Endodermal cell (in vitro differentiated cells): ENCODE data around the gene C1QC. TPM values are rescaled to one million over a fixed set of nuclear protein-coding genes. Genes with fewer than 3 reads are reported as not detected.

Experiments used
- DNase-seq: peaks from one replicate; pipeline ENCODE4 v3.0.0-alpha.2; 2017
- H3K27ac ChIP-seq: 2 replicates; pipeline ENCODE4 v1.5.1; 2013; ENCODE audit warnings: mild to moderate bottlenecking, low read depth, low read length, moderate library complexity
- H3K27me3 ChIP-seq: 2 replicates; pipeline ENCODE4 v1.6.1; 2013; ENCODE audit warnings: mild to moderate bottlenecking, low read length, moderate library complexity; ENCODE audit not compliant: insufficient read depth, control insufficient read depth, poor library complexity, severe bottlenecking
- H3K36me3 ChIP-seq: 2 replicates; pipeline ENCODE4 v1.7.0; 2013; ENCODE audit warnings: mild to moderate bottlenecking, low read length, moderate library complexity; ENCODE audit not compliant: control insufficient read depth, insufficient read depth
- H3K4me1 ChIP-seq: one replicate; pipeline ENCODE4 v1.7.0; 2013; ENCODE audit warnings: low read length; ENCODE audit not compliant: control insufficient read depth, insufficient read depth
- H3K4me3 ChIP-seq: 2 replicates; pipeline ENCODE4 v1.5.1; 2013; ENCODE audit warnings: mild to moderate bottlenecking, low read length, moderate library complexity
- H3K9ac ChIP-seq: 2 replicates; pipeline ENCODE4 v1.6.1; 2013; ENCODE audit warnings: mild to moderate bottlenecking, low read length, moderate library complexity; ENCODE audit not compliant: poor library complexity, severe bottlenecking; ENCODE audit errors: extremely low read depth
- H3K9me3 ChIP-seq: 2 replicates; pipeline ENCODE4 v1.6.1; 2013; ENCODE audit warnings: mild to moderate bottlenecking, low read length, moderate library complexity; ENCODE audit not compliant: control insufficient read depth
- H3K27ac Mint-ChIP-seq: 2 replicates; pipeline ENCODE4 v1.8.0; 2020; ENCODE audit warnings: mixed read lengths
- H3K27me3 Mint-ChIP-seq: 2 replicates; pipeline ENCODE4 v1.8.0; 2021; ENCODE audit warnings: mild to moderate bottlenecking, mixed read lengths; ENCODE audit not compliant: insufficient read depth
- H3K36me3 Mint-ChIP-seq: 2 replicates; pipeline ENCODE4 v1.8.0; 2020; ENCODE audit warnings: low read depth, mixed read lengths
- H3K4me1 Mint-ChIP-seq: 2 replicates; pipeline ENCODE4 v1.8.0; 2020; ENCODE audit warnings: mixed read lengths
- H3K4me3 Mint-ChIP-seq: 2 replicates; pipeline ENCODE4 v1.8.0; 2020; ENCODE audit warnings: mild to moderate bottlenecking, moderate library complexity, mixed read lengths
- H3K9me3 Mint-ChIP-seq: 2 replicates; pipeline ENCODE4 v1.8.0; 2020; ENCODE audit warnings: mild to moderate bottlenecking, mixed read lengths
- CTCF ChIP-seq: fragments of 200-600 bp; sonication (generic); conservative IDR thresholded peaks from 2 replicates; pipeline ENCODE4 v1.5.0; 2021; ENCODE audit warnings: antibody characterized with exemption, mild to moderate bottlenecking
- WGBS, 2 experiments: methylation state at CpG; one replicate each; pipeline versions ENCODE4 v1.1.5 to v1.1.7; 2013; ENCODE audit warnings: missing lambda C conversion rate in 2 of 2, mixed read lengths in 1 of 2; ENCODE audit not compliant: insufficient coverage in 1 of 2, insufficient read length in 1 of 2; 5-methylcytosine and 5-hydroxymethylcytosine counted together
- total RNA-seq, 2 donors: library from RNA; stranded (reverse); fragmentation: NEBNext Ultra II Directional in 1 of 2; extraction: Animal tissue kit (Norgen Biotek cat#: 25700) in 1 of 2; gene quantifications; 2 replicates in 1 of 2; 3 replicates in 1 of 2; pipeline ENCODE4 v1.2.1, GENCODE V29; 2021

Gene C1QC
- total RNA-seq, 2 donors from 2014 or later = not detected

- DNase-seq = no peak
- H3K36me3 Mint-ChIP-seq = no peaks in the 10 kb centered on the region
- no peak overlapping the region for H3K4me3 Mint-ChIP-seq
- no peaks in the 10 kb centered on the region for H3K4me1 Mint-ChIP-seq
- H3K27me3 Mint-ChIP-seq = peaks cover 6% of the 10 kb centered on the region
- Histone ChIP-seq H3K36me3 (no peaks in the 10 kb centered on the region), H3K27me3 (no peaks in the 10 kb centered on the region), H3K4me1 (no peaks in the 10 kb centered on the region), H3K9me3 (no peaks in the 10 kb centered on the region), H3K27ac (no peak overlapping the region), H3K4me3 (no peak overlapping the region), H3K9ac (no peak overlapping the region)
- 91 to 94% methylated on average over 4 to 7 of the region's 7 CpGs for WGBS, 2 experiments
- H3K9me3 Mint-ChIP-seq = no peaks in the 10 kb centered on the region
- no peak for TF ChIP-seq CTCF
- H3K27ac Mint-ChIP-seq = no peak overlapping the region
These were observed 2.5 kb downstream of the C1QC start for GRCh38 chr1:22645931-22646330.

GRCh38 chr1:22646384-22646783 lies 3.0 kb downstream of the C1QC start:
- H3K9me3 ChIP-seq = no peaks in the 10 kb centered on the region
- no peak overlapping the region for H3K4me3 ChIP-seq
- H3K9ac ChIP-seq = no peak overlapping the region
- Mint-ChIP-seq H3K27ac (no peak overlapping the region), H3K27me3 (peaks cover 6% of the 10 kb centered on the region), H3K4me1 (no peaks in the 10 kb centered on the region), H3K36me3 (no peaks in the 10 kb centered on the region), H3K4me3 (no peak overlapping the region), H3K9me3 (no peaks in the 10 kb centered on the region)
- no peaks in the 10 kb centered on the region for H3K4me1 ChIP-seq
- DNase-seq = no peak
- 29% methylated on average over 1 of the region's 1 CpG; no CpG with 5 or more reads in 1 of the 2 experiments for WGBS, 2 experiments
- H3K27me3 ChIP-seq = no peaks in the 10 kb centered on the region
- no peak for TF ChIP-seq CTCF
- no peaks in the 10 kb centered on the region for H3K36me3 ChIP-seq
- H3K27ac ChIP-seq = no peak overlapping the region

GRCh38 chr1:22650089-22650693 lies 6.8 kb downstream of the C1QC start:
- no peak overlapping the region for H3K27ac ChIP-seq
- no peak for TF ChIP-seq CTCF
- no peak overlapping the region for H3K4me3 ChIP-seq
- no peaks in the 10 kb centered on the region for H3K27me3 ChIP-seq
- WGBS, 2 experiments = 91 to 95% methylated on average over 6 to 13 of the region's 13 CpGs
- H3K9me3 ChIP-seq = no peaks in the 10 kb centered on the region
- H3K36me3 ChIP-seq = no peaks in the 10 kb centered on the region
- H3K4me1 Mint-ChIP-seq = no peaks in the 10 kb centered on the region
- H3K27me3 Mint-ChIP-seq = peaks cover 3% of the 10 kb centered on the region
- no peak overlapping the region for H3K27ac Mint-ChIP-seq
- no peak overlapping the region for H3K4me3 Mint-ChIP-seq
- H3K9ac ChIP-seq = no peak overlapping the region
- no peaks in the 10 kb centered on the region for H3K36me3 Mint-ChIP-seq
- no peaks in the 10 kb centered on the region for H3K9me3 Mint-ChIP-seq
- H3K4me1 ChIP-seq = no peaks in the 10 kb centered on the region
- no peak for DNase-seq
